Activated effector memory CD4-positive, alpha-beta T cell treated with anti-CD3 and anti-CD28 coated beads, Interleukin-2, amount 50 U/mL, for 16 hours (primary cell): Measurements from ENCODE around the gene UBALD1.
"Not testable (repeated sequence)": the region's sequence is repeated elsewhere in the genome, so short reads cannot be mapped to it uniquely, and the experiment has no call there.

ENCODE experiments used
- DNase-seq: peaks from one replicate; pipeline ENCODE4 v3.0.0-alpha.2; 2020

The UBALD1 gene

GRCh38 chr16:4591706-4592470, 22.8 kb downstream of the UBALD1 start:
- DNase-seq = no peak

DNA sequence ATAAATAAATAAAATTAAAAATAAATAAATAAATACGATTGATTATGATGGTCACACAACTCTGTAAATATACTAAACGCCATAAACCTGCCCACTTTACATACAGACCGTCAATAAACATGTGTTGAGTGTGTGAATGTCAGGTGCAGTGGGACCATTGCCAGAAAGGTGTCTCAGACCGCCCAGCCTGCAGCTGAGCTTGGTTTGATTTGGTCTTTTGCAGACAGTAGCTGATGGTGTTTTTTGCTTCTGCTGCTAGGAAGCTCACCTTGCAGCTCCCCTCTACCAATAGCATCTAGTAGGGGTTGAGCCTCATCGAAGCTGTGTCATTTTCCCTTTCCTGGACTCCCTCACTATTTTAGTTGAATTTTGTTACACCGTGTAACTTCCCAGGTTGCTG, 23.5 kb downstream of the UBALD1 start:
- DNase-seq = no peak

DNA sequence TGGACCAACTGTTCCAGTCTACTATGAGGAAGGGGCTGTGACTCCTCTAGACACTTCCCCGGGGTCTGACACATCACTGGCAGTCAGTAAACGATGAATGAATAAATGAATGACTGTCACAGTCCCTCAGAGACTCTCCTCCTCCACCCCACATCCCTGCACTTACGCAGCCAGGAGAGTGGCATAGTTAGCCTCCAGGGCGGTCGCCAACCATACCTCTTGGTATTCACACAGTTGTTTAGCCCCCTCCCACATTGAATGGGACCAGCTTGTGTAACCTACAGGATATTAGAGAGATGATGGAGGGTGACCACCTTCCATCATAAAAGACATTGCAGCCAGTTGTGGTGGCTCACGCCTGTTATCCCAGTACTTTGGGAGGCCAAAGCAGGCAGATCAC, 25.7 kb downstream of the UBALD1 start:
- DNase-seq = no peak

DNA sequence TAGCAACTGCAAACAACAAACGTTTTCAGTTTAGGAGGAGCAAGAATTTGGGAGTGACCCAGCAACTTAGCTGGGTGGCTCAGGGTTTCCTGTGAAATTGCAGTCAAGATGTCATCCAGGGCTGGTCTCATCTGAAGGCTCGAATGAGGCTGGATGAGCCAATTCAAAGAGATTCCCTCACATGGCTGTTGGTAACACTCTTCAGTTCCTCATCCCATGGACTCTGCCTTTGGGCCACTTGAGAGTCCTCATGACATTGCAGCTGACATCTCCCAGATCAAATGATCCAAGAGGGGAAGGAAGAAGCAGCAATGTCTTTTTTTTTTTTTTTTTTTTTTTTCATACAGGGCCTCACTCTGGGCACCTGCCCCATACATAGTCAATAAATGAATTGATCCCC, 26.3 kb downstream of the UBALD1 start:
- no peak for DNase-seq

DNA sequence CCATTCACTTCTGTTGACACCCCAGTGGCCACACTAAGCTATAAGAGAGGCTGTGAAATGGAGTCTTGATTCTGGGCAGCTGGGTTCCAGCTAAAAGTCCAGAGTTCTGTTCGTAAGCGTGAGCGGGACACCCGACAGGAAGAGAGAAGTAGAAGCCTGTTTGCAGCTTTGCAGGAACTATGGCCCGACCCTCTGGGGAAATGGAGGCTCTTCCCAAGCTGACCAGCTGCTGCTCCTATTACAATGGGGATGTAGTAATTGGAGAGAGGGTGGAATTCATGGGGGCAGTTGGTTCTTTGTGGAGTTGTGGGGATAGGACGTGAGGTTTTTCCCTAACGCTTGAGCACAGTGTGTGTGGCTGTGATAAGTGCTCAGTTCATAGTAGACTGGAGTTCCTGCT, 28.4 kb downstream of the UBALD1 start:
- no peak for DNase-seq

DNA sequence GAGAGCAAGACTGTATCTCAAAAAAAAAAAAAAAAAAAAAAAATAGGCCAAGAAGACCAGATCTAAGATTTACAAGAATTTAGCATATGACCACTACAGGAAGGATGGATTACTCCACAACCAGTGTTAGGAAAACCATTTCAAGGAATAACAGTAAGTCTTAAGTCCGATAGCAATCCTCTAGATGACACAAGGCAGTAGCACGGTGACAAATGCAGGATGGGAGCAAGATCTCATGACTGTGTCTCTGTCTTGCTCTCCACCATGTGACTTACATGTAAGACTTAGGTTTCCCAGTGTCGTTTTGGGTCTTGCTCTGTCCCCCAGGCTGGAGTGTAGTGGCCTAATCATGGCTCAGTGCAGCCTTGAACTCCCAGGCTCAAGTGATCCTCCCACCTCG, 30.8 kb downstream of the UBALD1 start:
- no peak for DNase-seq

GRCh38 chr16:4580250-4580649, 34.4 kb downstream of the UBALD1 start:
- no peak for DNase-seq

DNA sequence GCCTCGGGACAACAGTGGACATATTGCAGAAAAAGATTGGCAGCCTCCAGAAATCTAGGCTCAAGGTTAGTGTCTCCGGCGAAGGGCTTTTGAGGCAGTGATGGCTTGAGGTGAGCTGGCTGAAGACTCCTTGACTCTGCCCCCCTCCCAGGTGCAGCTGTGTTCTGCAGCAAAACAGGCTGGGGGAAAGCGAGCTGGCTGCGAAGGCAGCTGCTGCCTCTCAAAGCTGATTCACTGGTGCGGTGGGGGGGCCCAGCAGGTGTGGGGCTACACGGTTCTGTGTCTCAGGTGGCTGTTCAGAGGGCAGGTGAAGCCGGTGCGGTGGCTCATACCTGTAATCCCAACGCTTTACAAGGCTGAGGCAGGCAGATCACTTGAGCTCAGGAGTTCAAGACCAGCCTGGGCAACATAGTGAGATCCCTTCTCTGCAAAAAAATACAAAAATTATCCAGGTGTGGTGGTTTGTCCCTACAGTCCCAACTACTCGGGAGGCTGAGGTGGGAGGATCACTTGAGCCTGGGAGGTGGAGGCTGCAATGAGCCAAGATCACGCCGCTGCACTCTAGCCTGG, 35.6 kb downstream of the UBALD1 start:
- no peak for DNase-seq

GRCh38 chr16:4576008-4576407, 38.7 kb downstream of the UBALD1 start:
- no peak for DNase-seq

DNA sequence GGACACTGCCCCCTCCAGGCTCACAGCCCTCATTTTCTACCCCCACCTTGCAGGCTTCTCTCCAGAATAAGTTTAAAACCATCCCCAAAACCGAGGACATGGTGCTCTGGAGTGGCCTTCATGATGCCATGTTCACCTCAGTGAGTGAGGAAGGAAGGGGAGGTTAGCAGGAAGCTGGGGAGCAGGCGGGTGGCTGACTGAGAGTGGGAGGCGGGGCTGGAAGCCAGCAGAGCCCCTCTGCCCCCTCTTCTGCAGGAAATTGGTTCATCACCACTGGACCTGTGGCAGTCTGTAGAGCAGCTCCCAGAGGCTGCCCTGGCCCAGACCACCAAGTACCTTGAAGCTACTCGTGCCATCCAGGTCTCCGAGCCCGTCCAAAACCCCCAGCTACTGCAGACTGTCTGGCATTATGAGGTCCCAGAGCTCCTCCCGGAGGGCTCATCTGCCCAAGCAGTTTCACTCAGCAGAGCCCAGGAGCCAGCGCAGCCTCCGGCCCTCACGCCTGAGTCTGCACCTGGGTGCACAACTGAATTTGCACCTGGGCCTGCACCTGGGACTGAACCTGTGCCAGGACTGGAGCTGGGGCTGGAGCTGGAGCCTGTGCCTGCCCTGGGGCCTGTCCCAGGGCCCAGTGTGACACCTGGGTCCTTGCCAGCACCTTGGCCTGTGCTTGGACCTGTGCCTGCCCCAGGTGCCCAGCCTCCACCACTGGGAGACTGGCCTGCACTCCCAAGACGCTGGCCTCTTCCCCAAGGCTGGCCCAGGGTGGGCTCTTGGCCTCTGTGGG, 39.6 kb downstream of the UBALD1 start:
- DNase-seq = no peak

GRCh38 chr16:4573926-4574325, 40.8 kb downstream of the UBALD1 start:
- not testable (repeated sequence) for DNase-seq

- DNase-seq = no peak
Measured at GRCh38 chr16:4572715-4573114, 42.0 kb downstream of the UBALD1 start.

GRCh38 chr16:4570688-4571321, 43.9 kb downstream of the UBALD1 start:
- no peak for DNase-seq

DNA sequence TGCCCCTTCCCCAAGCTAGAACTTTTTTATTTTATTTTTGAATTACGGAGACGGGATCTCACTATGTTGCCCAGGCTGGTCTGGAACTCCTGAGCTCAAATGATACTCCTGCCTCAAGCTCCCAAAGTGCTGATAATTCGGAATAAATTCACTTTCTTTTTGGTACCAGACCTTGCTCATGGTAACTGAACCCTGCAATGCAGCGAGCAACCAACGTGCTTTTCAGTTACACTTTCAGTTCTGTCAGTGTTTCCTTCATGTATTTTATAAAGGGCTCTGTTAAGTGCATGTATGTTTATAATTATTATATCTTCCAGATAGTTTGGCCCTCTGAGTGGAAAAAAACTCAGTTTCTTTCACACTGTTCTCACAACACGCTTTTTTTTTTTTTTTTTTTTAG, 44.6 kb downstream of the UBALD1 start:
- DNase-seq = no peak

DNA sequence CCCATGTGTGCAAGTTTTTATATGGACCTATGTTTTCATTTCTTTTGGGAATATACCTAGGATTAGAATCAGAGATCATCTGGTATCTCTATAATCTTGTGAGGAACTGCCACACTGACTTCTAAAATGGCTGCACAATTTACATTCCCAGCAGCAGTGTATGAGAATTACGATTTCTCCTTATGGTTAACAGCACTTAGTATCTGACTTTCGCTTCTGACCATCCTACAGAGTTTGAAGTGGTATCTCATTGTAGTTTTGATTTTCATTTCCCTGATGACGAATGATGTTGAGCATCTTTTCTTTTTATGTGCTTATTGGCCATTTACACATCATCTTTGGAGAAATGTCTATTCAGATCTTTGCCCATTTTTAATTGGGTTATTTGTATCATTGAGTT, 48.5 kb downstream of the UBALD1 start:
- DNase-seq = no peak

- no peak for DNase-seq
Measured at GRCh38 chr16:4564661-4565267, 49.9 kb downstream of the UBALD1 start.

DNA sequence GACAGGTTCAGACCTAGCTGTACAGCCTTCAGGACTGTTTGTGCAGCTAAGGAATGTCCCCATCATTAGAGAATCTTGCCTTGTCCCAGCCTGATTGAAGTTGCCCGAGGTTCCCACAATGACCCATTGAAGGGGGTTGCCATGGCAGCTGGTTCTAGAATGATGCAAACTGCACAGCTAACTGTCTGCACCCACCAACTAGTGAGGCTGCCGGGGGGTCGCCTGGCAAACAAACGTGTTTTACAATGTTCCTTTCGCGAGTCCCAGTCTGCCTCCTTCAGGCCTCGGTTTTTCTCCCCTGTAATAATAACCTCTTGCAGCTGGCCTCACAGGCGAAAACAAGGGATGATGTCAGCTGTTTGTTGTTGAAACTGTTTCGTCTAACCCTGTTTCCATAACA, 53.1 kb downstream of the UBALD1 start:
- DNase-seq = no peak
